ENCODE measurements around the gene UBLCP1. TPM values are rescaled to one million over a fixed set of nuclear protein-coding genes. Genes with fewer than 3 reads are reported as not detected.

UBLCP1 gene
- total and polyA plus RNA-seq, 11 donors = 11.9 to 20.4 (median 14.4) TPM

DNA sequence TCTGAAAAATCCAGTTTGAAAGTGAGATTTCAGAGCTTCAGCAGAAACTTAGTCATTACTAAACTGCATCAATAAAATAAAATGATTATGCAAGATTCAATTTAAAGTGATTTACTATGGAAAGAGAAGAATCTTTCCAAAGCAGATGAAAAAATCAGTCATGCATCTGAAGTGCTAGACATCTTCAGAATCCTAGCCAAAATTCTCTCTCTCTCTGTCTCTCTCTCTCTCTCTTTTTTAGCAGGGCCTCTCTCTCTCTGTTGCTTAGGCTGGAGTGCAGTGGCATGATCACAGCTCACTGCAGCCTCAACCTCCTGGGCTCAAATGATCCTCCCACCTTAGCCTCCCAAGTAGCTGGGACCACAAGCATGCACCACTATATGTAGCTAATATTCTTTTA, 18.2 kb upstream of the UBLCP1 start:
- intact Hi-C loops (cut with DNase I) = no loop called here
- ATAC-seq (no peak), DNase-seq (no peak)
- Histone ChIP-seq H3K4me1 (no peaks in the 10 kb centered on the region), H3K4me3 (no peak overlapping the region), H3K27me3 (peaks cover 0 to 11% (median 0%) of the 10 kb centered on the region in 9 donors), H3K36me3 (no peaks in the 10 kb centered on the region), H3K9me3 (no peaks in the 10 kb centered on the region), H3K27ac (no peak overlapping the region)
- TF ChIP-seq POLR2A (IDR thresholded peaks at IDR 0.05) = no peak
- TF ChIP-seq, protein P1, sequence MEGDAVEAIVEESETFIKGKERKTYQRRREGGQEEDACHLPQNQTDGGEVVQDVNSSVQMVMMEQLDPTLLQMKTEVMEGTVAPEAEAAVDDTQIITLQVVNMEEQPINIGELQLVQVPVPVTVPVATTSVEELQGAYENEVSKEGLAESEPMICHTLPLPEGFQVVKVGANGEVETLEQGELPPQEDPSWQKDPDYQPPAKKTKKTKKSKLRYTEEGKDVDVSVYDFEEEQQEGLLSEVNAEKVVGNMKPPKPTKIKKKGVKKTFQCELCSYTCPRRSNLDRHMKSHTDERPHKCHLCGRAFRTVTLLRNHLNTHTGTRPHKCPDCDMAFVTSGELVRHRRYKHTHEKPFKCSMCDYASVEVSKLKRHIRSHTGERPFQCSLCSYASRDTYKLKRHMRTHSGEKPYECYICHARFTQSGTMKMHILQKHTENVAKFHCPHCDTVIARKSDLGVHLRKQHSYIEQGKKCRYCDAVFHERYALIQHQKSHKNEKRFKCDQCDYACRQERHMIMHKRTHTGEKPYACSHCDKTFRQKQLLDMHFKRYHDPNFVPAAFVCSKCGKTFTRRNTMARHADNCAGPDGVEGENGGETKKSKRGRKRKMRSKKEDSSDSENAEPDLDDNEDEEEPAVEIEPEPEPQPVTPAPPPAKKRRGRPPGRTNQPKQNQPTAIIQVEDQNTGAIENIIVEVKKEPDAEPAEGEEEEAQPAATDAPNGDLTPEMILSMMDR (IDR thresholded peaks at IDR 0.05) = no peak

DNA sequence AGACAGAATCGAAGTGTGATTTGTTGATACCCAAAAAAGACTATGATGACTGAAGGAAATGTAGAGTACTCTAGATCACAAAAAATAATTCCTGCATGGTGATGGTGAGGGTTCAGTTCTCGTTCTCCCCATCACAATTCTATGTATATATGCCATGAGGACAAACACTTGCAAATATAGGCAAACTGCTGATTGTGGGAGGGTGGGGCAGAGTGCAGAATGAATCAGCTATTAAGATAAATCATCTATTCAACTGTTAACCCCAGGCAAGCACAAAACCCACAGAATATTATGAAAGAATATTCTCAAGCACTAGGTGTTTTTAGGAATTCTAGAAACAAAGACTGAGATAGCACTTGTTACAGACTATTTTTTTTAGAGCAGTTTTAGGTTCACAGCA, 13.9 kb upstream of the UBLCP1 start:
- TF ChIP-seq, protein P1 (IDR thresholded peaks at IDR 0.05) = no peak
- TF ChIP-seq POLR2A (IDR thresholded peaks at IDR 0.05) = no peak
- no peak for DNase-seq
- WGBS, 4 donors = 68 to 79% (median 75%) methylated on average over 2 of the region's 2 CpGs
- no peak for ATAC-seq
- Histone ChIP-seq H3K27me3 (peaks cover 0 to 11% (median 0%) of the 10 kb centered on the region in 9 donors), H3K27ac (no peak overlapping the region), H3K4me3 (no peak overlapping the region), H3K4me1 (no peaks in the 10 kb centered on the region), H3K9me3 (no peaks in the 10 kb centered on the region), H3K36me3 (no peaks in the 10 kb centered on the region)
- intact Hi-C loops (cut with DNase I) = no loop called here

DNA sequence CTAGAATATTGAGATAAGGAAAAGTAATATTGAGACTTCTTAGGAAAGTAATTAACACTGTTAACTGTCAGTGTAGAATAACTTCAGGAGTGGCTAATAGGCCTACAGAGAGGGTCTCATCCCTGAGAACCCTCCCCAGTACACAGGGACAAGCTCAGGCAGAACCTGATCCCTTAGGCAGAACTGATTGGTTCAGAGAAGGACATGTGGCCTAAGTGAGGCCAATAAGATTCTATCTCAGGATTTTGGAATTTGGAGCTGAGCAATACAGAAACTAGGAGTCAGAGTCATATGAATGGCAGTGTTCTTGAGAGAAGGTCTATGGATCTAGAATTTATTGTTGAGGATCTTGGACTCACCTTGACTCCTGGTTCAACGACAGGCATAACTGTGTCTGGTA, 10.9 kb upstream of the UBLCP1 start:
- H3K4me3 ChIP-seq = no peak overlapping the region
- 39 to 97% (median 67%) methylated on average over 1 of the region's 1 CpG for WGBS, 4 donors
- intact Hi-C loops (cut with DNase I) = no loop called here

DNA sequence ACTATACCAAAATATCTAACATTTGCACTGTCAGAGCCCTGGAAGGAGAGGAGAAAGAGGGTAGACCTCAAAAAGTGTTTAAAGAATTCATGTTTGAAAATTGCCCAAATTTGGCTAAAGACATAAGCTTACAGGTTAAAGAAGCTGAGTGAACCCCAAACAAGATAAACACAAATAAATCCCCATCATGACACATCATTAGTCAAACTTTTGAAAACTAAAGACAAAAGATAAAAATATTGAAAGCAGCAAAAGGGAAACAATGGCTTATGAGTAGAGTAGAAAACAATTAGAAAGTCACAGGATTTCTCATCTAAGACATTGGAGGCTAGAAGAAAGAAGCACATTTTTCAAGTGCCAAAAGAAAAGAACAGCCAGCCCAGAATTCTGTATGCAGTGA, 6.1 kb upstream of the UBLCP1 start:
- ATAC-seq (no peak), DNase-seq (no peak)
- intact Hi-C loops (cut with DNase I) = loop anchor here in 1 of 10 donors (5.0 kb wide), 1 partner anchor 45 kb away; no protein-coding TSS in a partner anchor
- Histone ChIP-seq H3K9me3 (no peaks in the 10 kb centered on the region), H3K27me3 (peaks cover 0 to 14% (median 0%) of the 10 kb centered on the region in 9 donors), H3K27ac (no peak overlapping the region), H3K4me1 (peaks cover 0 to 2% (median 0%) of the 10 kb centered on the region in 12 donors), H3K36me3 (no peaks in the 10 kb centered on the region), H3K4me3 (no peak overlapping the region)
- TF ChIP-seq POLR2A (IDR thresholded peaks at IDR 0.05) = no peak
- TF ChIP-seq, protein P1 (IDR thresholded peaks at IDR 0.05) = no peak

More for the DNA sequence above, 10.9 kb upstream of the UBLCP1 start:
- no peaks in the 10 kb centered on the region for H3K4me1 ChIP-seq
- no peak overlapping the region for H3K27ac ChIP-seq
- DNase-seq = no peak
- TF ChIP-seq, protein P1 (IDR thresholded peaks at IDR 0.05) = no peak
- no peak for TF ChIP-seq POLR2A (IDR thresholded peaks at IDR 0.05)
- H3K9me3 ChIP-seq = no peaks in the 10 kb centered on the region
- no peaks in the 10 kb centered on the region for H3K36me3 ChIP-seq
- ATAC-seq = no peak
- H3K27me3 ChIP-seq = peaks cover 0 to 21% (median 0%) of the 10 kb centered on the region in 9 donors

Data from heart left ventricle (tissue), 16 donors.